ENCODE results near the gene HDDC2. TPM values are rescaled to one million over a fixed set of nuclear protein-coding genes. Genes with fewer than 3 reads are reported as not detected.

The HDDC2 gene
- total RNA-seq, 2 experiments from 2014 or later = 117 to 127 TPM

DNA sequence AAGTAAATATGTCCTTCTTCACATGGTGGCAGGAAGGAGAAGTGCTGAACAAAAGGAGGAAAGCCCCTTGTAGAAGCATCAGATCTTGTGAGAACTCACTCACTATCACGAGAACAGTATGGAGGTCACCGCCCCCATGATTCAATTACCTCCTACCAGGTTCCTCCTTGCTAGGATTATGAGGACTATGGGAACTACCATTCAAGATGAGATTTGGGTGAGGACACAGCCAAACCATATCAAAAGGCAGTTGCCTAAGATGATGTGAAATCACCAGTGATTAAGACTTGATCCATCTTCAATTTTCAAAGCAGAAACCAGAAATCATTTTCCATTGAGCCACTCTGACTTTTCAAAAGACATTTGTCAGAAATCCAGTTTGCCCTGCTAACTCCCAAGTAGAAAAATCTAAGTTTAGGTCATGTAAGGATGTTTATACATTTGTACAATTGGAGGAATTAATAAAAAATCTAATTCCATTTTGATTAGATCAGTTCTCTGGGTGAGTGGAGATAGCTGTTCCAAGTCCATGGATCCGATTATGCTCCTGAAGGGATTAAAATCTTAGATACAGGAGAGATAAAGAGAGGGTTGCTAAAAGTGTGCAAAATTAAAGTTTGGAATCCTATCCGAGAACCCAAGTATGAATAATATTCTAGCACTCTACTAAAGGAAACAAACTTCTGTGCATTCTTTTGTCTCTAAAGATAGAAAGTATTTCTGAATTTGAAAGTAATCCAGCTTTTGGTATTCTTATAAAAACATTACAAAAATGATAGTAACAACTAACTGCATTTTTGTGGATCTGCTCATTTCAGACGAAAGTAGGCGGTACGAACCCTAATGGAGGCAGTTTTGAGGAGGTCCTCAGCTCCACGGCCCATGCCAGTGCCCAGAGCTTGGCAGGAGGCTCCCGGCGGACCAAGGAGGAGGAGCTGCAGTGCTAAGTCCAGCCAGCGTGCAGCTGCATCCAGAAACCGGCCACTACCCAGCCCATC, 39.5 kb downstream of the HDDC2 start:
- no peak for DNase-seq
- Mint-ChIP-seq H3K27me3 (ENCODE audit: low read depth) (no peaks in the 10 kb centered on the region), H3K4me3 (no peak overlapping the region), H3K4me1 (ENCODE audit: low read depth) (no peaks in the 10 kb centered on the region), H3K27ac (no peak overlapping the region), H3K9me3 (no peaks in the 10 kb centered on the region), H3K36me3 (ENCODE audit: low read depth) (peaks cover 1% of the 10 kb centered on the region)
- intact Hi-C loops (cut with micrococcal nuclease) = no loop called here
- CTCF ChIA-PET = no interaction called here

DNA sequence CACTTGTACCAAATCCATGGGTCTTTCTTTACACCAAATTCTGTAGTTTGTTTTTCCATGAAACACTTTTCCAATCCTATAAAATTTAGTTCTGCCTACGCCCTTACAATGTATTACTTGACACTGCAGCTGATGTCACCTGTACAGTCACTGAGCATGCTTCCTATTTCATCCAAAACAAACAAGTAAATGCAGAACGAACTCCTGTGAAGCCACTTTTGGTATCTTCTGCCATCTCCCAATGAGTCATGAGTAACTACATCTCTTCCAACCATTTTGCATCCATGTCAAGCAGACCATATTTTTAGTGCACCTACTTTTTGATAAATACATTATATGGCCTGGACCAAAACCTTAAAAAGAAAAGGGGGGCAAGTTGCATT, 42.4 kb downstream of the HDDC2 start:
- CTCF ChIA-PET = no interaction called here
- no peaks in the 10 kb centered on the region for H3K4me1 Mint-ChIP-seq (ENCODE audit: low read depth)
- no peak overlapping the region for H3K27ac Mint-ChIP-seq
- intact Hi-C loops (cut with micrococcal nuclease) = no loop called here
- no peaks in the 10 kb centered on the region for H3K27me3 Mint-ChIP-seq (ENCODE audit: low read depth)
- H3K9me3 Mint-ChIP-seq = no peaks in the 10 kb centered on the region
- peaks cover 1% of the 10 kb centered on the region for H3K36me3 Mint-ChIP-seq (ENCODE audit: low read depth)
- no peak overlapping the region for H3K4me3 Mint-ChIP-seq
- DNase-seq = no peak

DNA sequence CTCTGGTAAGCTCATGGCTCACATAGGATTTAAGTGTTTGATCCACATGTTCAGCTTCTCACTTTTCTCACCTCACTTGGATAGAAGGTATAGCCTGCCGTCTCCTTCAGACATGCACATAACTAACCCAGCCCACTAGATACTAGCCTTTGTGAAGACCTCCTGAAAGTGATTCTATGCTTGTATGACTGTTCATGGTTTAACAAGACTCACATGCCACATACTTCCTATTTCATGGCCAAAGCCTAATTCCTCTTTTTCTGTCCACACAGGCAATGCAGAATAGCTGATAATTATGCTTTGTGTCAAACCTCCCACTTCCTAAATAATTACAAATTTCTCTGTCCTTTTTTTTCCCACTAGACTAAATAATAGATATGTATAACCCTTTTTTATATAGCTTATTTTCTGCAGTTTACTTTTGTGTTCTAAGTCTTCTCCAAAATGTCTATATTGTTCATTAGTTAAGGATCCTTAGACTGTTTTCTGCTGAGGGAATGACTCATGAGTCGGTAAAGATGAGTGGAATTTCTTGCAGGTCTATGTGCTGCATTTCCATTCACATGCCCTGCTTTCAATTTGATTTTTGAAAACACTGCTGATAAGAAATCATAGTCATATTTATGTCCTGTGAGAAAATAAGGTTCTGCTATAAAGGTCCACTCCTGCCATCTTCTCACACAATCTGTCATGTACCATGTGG, 43.0 kb downstream of the HDDC2 start:
- CTCF ChIA-PET = no interaction called here
- no peaks in the 10 kb centered on the region for H3K9me3 Mint-ChIP-seq
- H3K27me3 Mint-ChIP-seq (ENCODE audit: low read depth) = no peaks in the 10 kb centered on the region
- no peak overlapping the region for H3K27ac Mint-ChIP-seq
- intact Hi-C loops (cut with micrococcal nuclease) = no loop called here
- no peak overlapping the region for H3K4me3 Mint-ChIP-seq
- peaks cover 1% of the 10 kb centered on the region for H3K36me3 Mint-ChIP-seq (ENCODE audit: low read depth)
- DNase-seq = no peak
- H3K4me1 Mint-ChIP-seq (ENCODE audit: low read depth) = no peaks in the 10 kb centered on the region

DNA sequence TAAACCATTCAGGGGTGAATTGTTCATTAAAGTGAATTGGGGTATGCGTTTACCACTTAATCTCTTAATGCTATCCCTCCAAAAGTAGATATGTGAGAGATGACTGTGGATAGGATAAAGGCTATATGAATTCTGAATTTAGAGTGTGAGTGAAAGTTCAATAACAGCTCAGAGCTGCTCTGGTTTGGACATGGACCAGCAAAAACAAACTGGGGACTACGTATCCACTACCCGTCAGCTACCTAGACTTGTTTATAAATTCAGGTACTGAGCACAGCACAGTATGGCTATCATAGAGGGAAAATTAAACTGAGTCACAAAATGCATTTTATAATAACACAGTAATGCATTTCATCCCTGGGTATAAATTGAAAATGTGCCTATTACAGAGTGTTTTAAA, 44.4 kb downstream of the HDDC2 start:
- CTCF ChIA-PET = no interaction called here
- Mint-ChIP-seq H3K9me3 (no peaks in the 10 kb centered on the region), H3K27ac (no peak overlapping the region), H3K36me3 (ENCODE audit: low read depth) (peaks cover 1% of the 10 kb centered on the region), H3K4me3 (no peak overlapping the region), H3K27me3 (ENCODE audit: low read depth) (no peaks in the 10 kb centered on the region), H3K4me1 (ENCODE audit: low read depth) (no peaks in the 10 kb centered on the region)
- DNase-seq = no peak
- intact Hi-C loops (cut with micrococcal nuclease) = no loop called here

DNA sequence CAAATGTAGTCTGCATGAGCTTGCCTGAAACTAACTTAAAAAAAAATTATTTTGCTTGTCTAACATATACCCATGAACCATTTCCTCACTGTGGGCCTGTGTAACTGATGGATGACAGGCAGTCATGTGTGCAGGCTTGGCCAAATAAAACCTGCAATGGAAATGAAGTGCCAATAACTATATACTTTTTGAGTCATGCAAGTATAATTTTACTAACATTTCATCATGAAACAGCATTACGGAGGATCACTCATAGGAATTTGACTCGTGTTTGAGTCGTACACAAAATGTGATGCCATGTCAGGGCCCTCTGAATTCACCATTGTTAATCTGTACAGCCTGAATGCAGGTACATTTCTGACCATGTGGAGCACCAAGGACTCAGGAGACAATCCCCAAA, 46.6 kb downstream of the HDDC2 start:
- no peaks in the 10 kb centered on the region for H3K4me1 Mint-ChIP-seq (ENCODE audit: low read depth)
- H3K9me3 Mint-ChIP-seq = no peaks in the 10 kb centered on the region
- intact Hi-C loops (cut with micrococcal nuclease) = no loop called here
- CTCF ChIA-PET = no interaction called here
- H3K27ac Mint-ChIP-seq = no peak overlapping the region
- peaks cover 1% of the 10 kb centered on the region for H3K36me3 Mint-ChIP-seq (ENCODE audit: low read depth)
- no peaks in the 10 kb centered on the region for H3K27me3 Mint-ChIP-seq (ENCODE audit: low read depth)
- H3K4me3 Mint-ChIP-seq = no peak overlapping the region
- no peak for DNase-seq

DNA sequence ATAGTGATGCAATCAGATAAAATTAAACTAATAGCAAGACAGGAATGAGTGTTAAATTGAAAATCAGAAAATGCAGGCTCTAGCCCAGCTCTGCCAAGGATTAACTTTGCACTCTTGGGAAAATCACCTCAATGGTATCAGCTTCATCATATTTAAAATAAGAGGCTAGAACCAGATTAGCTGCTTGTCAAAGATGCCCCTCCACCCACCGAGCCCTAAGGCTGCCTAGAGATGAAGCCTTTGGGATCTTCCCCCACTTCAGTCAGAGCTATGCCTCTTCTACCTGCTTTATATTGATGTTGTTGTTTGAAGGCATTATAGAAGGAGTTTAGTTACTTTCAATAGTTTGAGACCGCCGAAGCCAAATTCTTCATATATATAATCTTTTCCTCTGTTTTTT, 47.4 kb downstream of the HDDC2 start:
- H3K4me1 Mint-ChIP-seq (ENCODE audit: low read depth) = no peaks in the 10 kb centered on the region
- no peaks in the 10 kb centered on the region for H3K27me3 Mint-ChIP-seq (ENCODE audit: low read depth)
- no peaks in the 10 kb centered on the region for H3K9me3 Mint-ChIP-seq
- intact Hi-C loops (cut with micrococcal nuclease) = no loop called here
- no peak overlapping the region for H3K27ac Mint-ChIP-seq
- DNase-seq = no peak
- H3K36me3 Mint-ChIP-seq (ENCODE audit: low read depth) = no peaks in the 10 kb centered on the region
- no peak overlapping the region for H3K4me3 Mint-ChIP-seq
- CTCF ChIA-PET = no interaction called here

DNA sequence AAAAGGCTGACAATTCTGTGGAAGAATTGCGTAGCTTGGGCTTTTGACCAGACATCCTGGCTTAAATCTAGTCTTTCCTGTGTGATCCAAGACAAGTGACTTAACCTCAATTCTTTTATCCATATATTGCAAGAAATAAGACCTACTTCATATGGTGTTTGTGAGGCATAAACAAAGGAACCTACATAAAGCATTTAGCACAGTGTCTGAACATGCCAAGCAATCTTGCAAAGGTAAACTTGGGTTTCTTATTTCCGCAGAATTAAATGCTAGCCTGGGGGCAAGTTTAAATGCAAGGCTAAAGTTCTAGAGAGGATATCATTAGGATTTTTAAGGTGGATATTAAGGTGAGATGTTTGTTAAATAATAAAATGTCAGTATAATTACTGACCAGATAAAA, 47.9 kb downstream of the HDDC2 start:
- no peaks in the 10 kb centered on the region for H3K36me3 Mint-ChIP-seq (ENCODE audit: low read depth)
- H3K4me1 Mint-ChIP-seq (ENCODE audit: low read depth) = no peaks in the 10 kb centered on the region
- H3K4me3 Mint-ChIP-seq = no peak overlapping the region
- no peak for DNase-seq
- intact Hi-C loops (cut with micrococcal nuclease) = no loop called here
- CTCF ChIA-PET = no interaction called here
- H3K27me3 Mint-ChIP-seq (ENCODE audit: low read depth) = no peaks in the 10 kb centered on the region
- H3K27ac Mint-ChIP-seq = no peak overlapping the region
- no peaks in the 10 kb centered on the region for H3K9me3 Mint-ChIP-seq

DNA sequence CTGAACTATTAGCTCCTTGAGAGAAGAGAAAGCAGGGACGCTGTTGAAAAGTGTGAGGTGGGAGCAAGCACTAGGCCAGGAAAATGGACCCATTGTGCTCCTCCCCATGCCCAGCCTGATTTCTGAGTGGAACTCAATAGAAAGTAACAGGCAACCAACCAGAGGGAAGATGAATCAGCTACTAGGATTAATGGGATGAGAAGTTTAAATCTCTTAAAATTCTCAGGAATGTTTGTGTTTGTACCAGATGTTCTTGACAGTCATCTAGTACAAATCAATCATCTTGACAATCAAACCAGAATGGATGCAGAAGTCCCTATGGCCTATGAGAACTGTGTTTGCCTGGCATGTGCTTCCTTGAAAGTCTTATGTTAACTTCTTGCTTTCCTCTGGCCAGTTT, 48.9 kb downstream of the HDDC2 start:
- Mint-ChIP-seq H3K4me3 (no peak overlapping the region), H3K4me1 (ENCODE audit: low read depth) (no peaks in the 10 kb centered on the region), H3K9me3 (no peaks in the 10 kb centered on the region), H3K27me3 (ENCODE audit: low read depth) (peaks cover 3% of the 10 kb centered on the region), H3K27ac (no peak overlapping the region), H3K36me3 (ENCODE audit: low read depth) (no peaks in the 10 kb centered on the region)
- CTCF ChIA-PET = interaction anchor here (1.2 kb wide), 1 partner anchor 57 kb away, joined by 5 read pairs; no protein-coding TSS in a partner anchor
- no peak for DNase-seq
- intact Hi-C loops (cut with micrococcal nuclease) = no loop called here

DNA sequence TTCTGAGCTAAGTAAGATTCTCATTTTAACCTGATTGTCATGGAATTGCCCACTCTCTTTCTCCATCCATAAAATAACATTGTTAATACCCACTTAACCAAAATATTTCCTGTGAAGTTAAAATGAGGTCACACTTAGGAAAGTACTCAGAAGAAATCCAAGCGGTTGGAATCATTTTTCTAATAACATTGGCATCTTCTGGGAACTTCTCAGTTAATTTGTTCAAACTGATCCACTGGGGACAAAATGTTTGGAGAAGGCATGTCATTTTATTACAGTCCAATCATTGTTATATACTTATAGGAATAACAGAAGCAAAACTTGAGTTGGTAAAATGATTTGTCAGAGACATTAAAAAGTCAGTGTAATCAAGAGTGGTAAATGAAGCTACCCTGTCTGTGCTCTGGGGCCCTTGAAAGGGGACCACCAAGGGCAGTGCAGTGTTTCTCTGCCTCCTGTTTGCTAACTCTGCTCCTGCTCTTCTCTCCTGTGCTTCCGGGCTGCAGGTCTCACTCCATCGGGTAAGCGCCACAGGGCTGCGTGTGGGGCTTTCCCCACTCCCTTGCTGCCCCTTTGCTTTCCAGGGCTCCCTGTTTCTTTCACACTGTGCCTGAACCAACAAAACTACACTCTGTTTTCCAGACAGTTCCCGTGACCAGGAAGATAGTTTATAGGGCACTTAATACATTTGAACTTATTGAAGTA, 50.1 kb downstream of the HDDC2 start:
- CTCF ChIA-PET = interaction anchor here (1.2 kb wide), 1 partner anchor 55 kb away, joined by 5 read pairs; no protein-coding TSS in a partner anchor
- Mint-ChIP-seq H3K27me3 (ENCODE audit: low read depth) (peaks cover 8% of the 10 kb centered on the region), H3K36me3 (ENCODE audit: low read depth) (no peaks in the 10 kb centered on the region), H3K9me3 (no peaks in the 10 kb centered on the region), H3K4me3 (no peak overlapping the region), H3K27ac (no peak overlapping the region), H3K4me1 (ENCODE audit: low read depth) (no peaks in the 10 kb centered on the region)
- intact Hi-C loops (cut with micrococcal nuclease) = no loop called here
- no peak for DNase-seq

DNA sequence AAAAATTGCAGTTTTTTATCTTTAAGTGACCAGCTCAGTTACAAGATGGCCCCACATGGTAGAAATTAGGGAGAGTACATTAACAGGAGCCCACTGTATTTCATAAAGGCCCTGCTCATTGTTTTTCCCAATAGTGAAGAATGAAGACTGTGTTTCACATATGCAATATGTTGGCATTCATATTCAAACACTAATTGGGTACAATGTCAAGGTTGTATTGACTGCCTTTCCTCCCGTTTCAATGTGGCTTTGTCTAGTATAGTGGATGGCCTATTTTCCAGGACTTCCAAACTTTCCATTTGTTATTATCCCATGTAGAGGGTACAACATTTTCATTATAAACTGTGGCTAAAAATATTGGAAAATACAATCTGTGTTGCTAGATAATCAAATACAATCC, 51.3 kb downstream of the HDDC2 start:
- Mint-ChIP-seq H3K9me3 (no peaks in the 10 kb centered on the region), H3K27ac (no peak overlapping the region), H3K4me1 (ENCODE audit: low read depth) (no peaks in the 10 kb centered on the region), H3K4me3 (no peak overlapping the region), H3K36me3 (ENCODE audit: low read depth) (no peaks in the 10 kb centered on the region), H3K27me3 (ENCODE audit: low read depth) (peaks cover 8% of the 10 kb centered on the region)
- no peak for DNase-seq
- CTCF ChIA-PET = no interaction called here
- intact Hi-C loops (cut with micrococcal nuclease) = no loop called here

DNA sequence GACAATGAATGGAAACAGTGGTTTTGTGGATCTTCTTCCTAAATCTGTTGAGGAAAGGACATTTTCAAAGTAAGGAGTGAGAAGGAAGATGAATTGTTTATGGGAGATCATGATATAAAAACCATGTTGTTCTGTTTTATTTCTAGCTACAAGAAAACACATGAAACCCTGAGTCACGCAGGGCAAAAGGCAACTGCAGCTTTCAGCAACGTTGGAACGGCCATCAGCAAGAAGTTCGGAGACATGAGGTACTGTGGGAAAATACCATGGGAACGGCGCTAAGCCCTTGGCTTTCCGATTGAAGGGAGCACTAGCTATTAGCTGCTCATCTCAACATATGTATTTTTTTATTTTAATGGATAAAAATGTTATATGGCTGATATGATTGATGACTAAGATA, 53.6 kb downstream of the HDDC2 start:
- Mint-ChIP-seq H3K27ac (no peak overlapping the region), H3K36me3 (ENCODE audit: low read depth) (no peaks in the 10 kb centered on the region), H3K4me1 (ENCODE audit: low read depth) (no peaks in the 10 kb centered on the region), H3K9me3 (peaks cover 5% of the 10 kb centered on the region), H3K27me3 (ENCODE audit: low read depth) (peaks cover 8% of the 10 kb centered on the region), H3K4me3 (no peak overlapping the region)
- DNase-seq = no peak
- CTCF ChIA-PET = no interaction called here
- intact Hi-C loops (cut with micrococcal nuclease) = no loop called here

DNA sequence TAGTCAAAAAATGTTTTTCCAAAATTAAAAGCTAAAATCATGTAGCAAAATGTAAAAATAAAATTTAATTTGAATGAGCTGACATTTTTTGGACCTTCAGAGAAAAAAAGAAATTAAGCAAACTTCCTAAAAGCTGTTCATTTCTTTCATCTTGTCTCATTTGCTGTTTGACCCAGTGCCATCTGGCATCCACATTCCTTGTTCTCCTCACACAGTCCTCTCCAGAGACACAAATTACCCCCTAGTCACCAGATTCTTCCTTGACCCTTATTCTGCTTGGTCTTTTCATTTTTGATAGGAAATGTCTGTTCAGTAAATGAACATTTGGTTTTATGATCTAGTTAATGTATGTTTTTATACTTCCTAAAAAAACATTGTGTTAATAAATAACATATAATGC, 55.2 kb downstream of the HDDC2 start:
- no peaks in the 10 kb centered on the region for H3K36me3 Mint-ChIP-seq (ENCODE audit: low read depth)
- intact Hi-C loops (cut with micrococcal nuclease) = no loop called here
- no peaks in the 10 kb centered on the region for H3K4me1 Mint-ChIP-seq (ENCODE audit: low read depth)

More for the DNA sequence above, 55.2 kb downstream of the HDDC2 start:
- CTCF ChIA-PET = interaction anchor here (0.6 kb wide), 1 partner anchor 66 kb away, joined by 5 read pairs; no protein-coding TSS in a partner anchor
- H3K9me3 Mint-ChIP-seq = peaks cover 19% of the 10 kb centered on the region
- H3K27ac Mint-ChIP-seq = no peak overlapping the region
- peaks cover 10% of the 10 kb centered on the region for H3K27me3 Mint-ChIP-seq (ENCODE audit: low read depth)
- H3K4me3 Mint-ChIP-seq = no peak overlapping the region
- DNase-seq = no peak
